ENCODE measurements around the gene KANK4. TPM values are rescaled to one million over a fixed set of nuclear protein-coding genes. Genes with fewer than 3 reads are reported as not detected.

KANK4 gene
- total and polyA plus RNA-seq, 2 of the 8 experiments (the other 6 are each of a cell fraction or from before 2014, with no cell fraction given), result 0.22 to 0.26 TPM

- H3K79me2 ChIP-seq (ENCODE audit: control insufficient read depth in 1 of 2, insufficient read depth in 2 of 2, low read length in 2 of 2), result no peaks in the 10 kb centered on the region
- whole genome bisulfite sequencing, 2 experiments (ENCODE audit: extremely low coverage in 1 of 2, insufficient coverage in 1 of 2, insufficient read length in 1 of 2, insufficient replicate concordance in 2 of 2, low coverage in 1 of 2, low lambda C conversion rate in 2 of 2, missing lambda C conversion rate in 1 of 2), result 89% methylated on average over 11 of the region's 11 CpGs; no CpG with 5 or more reads in 1 of the 2 experiments
- no peak overlapping the region for H2BK5ac ChIP-seq (ENCODE audit: low read depth, low read length)
- H2BK12ac ChIP-seq (ENCODE audit: low read depth, low read length), result no peak overlapping the region
- no peak overlapping the region for H3K18ac ChIP-seq (ENCODE audit: extremely low read depth, low read length)
- ChIA-PET POLR2A (ENCODE audit: partially characterized antibody) (no interaction called here), CTCF (ENCODE audit: partially characterized antibody) (interaction anchor here (0.9 kb wide), 1 partner anchor 187 kb away, joined by 3 read pairs; no protein-coding TSS in a partner anchor)
- no peak overlapping the region for H3K27ac ChIP-seq (ENCODE audit: low read depth, low read length)
- no peak overlapping the region for H2BK20ac ChIP-seq (ENCODE audit: low read length)
- H4K91ac ChIP-seq (replicated peaks; ENCODE audit: insufficient read length, low read length), result no peak overlapping the region
- DNase-seq (ENCODE audit: low read depth in 1 of 2, low spot score in 2 of 2), result no peak
- H3K9me3 ChIP-seq (ENCODE audit: insufficient read depth in 2 of 2, low read depth in 1 of 2, low read length in 1 of 2), result peaks cover 4 to 5% of the 10 kb centered on the region in 2 experiments; a peak in 2 of 4 replicates
- H2BK15ac ChIP-seq (ENCODE audit: low read length), result no peak overlapping the region
- no peak overlapping the region for H3K4me3 ChIP-seq (ENCODE audit: extremely low read depth in 1 of 4, insufficient read depth in 2 of 4, low read depth in 3 of 4, low read length in 4 of 4)
- no peak overlapping the region for H3K23ac ChIP-seq (ENCODE audit: insufficient read length)
- H2AK5ac ChIP-seq (ENCODE audit: low read depth, low read length), result no peak overlapping the region
- no peak overlapping the region for H3K4ac ChIP-seq (replicated peaks; ENCODE audit: insufficient read length, low read depth, low read length)
- H3K36me3 ChIP-seq (ENCODE audit: control insufficient read depth in 2 of 4, insufficient read depth in 4 of 4, low read length in 3 of 4), result no peaks in the 10 kb centered on the region
- H3K27me3 ChIP-seq (replicated peaks in 1 of 4; ENCODE audit: control insufficient read depth in 3 of 4, extremely low read depth in 1 of 4, insufficient read depth in 3 of 4, low read length in 3 of 4), result no peaks in the 10 kb centered on the region
- H2BK120ac ChIP-seq (replicated peaks; ENCODE audit: low read depth, low read length), result no peak overlapping the region
- no peaks in the 10 kb centered on the region for H3K23me2 ChIP-seq (ENCODE audit: low read depth, low read length)
- no peaks in the 10 kb centered on the region for H3K79me1 ChIP-seq (ENCODE audit: low read depth, low read length)
- no peak overlapping the region for H3K4me2 ChIP-seq (ENCODE audit: insufficient read depth in 1 of 2, low read depth in 2 of 2, low read length in 2 of 2)
- H3K56ac ChIP-seq (replicated peaks; ENCODE audit: insufficient read length, low read depth, low read length), result no peak overlapping the region
- no peak overlapping the region for H4K8ac ChIP-seq (ENCODE audit: extremely low read depth, insufficient read depth, low read length)
- no peaks in the 10 kb centered on the region for H4K20me1 ChIP-seq (replicated peaks in 1 of 2; ENCODE audit: control insufficient read depth in 1 of 2, insufficient read depth in 2 of 2, low read length in 2 of 2)
- H3K4me1 ChIP-seq (replicated peaks in 1 of 4; ENCODE audit: control insufficient read depth in 3 of 4, insufficient read depth in 4 of 4, low read length in 3 of 4), result no peaks in the 10 kb centered on the region
- H3K9ac ChIP-seq (replicated peaks in 1 of 4; ENCODE audit: extremely low read depth in 1 of 4, low read depth in 3 of 4, low read length in 3 of 4), result no peak overlapping the region
- no peak overlapping the region for H2AFZ ChIP-seq (ENCODE audit: low read length)
- FAIRE-seq, result no peak
- H4K5ac ChIP-seq (ENCODE audit: insufficient read length, low read depth, low read length), result no peak overlapping the region
- no peak overlapping the region for H3K14ac ChIP-seq (ENCODE audit: insufficient read length)
- TF ChIP-seq HDAC6 (IDR thresholded peaks at IDR 0.05; ENCODE audit: low read depth, low read length), result no peak
- TF ChIP-seq SIRT6 (IDR thresholded peaks at IDR 0.05; ENCODE audit: low read length), result no peak
- TF ChIP-seq BRCA1 (IDR thresholded peaks at IDR 0.05; ENCODE audit: low read depth, low read length), result no peak
- TF ChIP-seq FOSL1 (IDR thresholded peaks at IDR 0.05; ENCODE audit: insufficient read depth, low read depth, low read length), result no peak
- no peak for TF ChIP-seq RNF2 (IDR thresholded peaks at IDR 0.05; ENCODE audit: borderline replicate concordance, low read depth, low read length, missing control alignments, poor library complexity, severe bottlenecking)
- no peak for TF ChIP-seq SIX5 (IDR thresholded peaks at IDR 0.05; ENCODE audit: low read depth, low read length)
- TF ChIP-seq TAF1 (IDR thresholded peaks at IDR 0.05; ENCODE audit: low read depth, low read length), result no peak
- TF ChIP-seq E2F6 (IDR thresholded peaks at IDR 0.05), result no peak
- TF ChIP-seq RAD21 (IDR thresholded peaks at IDR 0.05 in 1 of 2, conservative IDR thresholded peaks at IDR 0.05 in 1 of 2; ENCODE audit: low read depth in 2 of 2, low read length in 2 of 2), result no peak
- no peak for TF ChIP-seq MAFK (IDR thresholded peaks at IDR 0.05; ENCODE audit: low read depth, low read length)
These were observed 43.1 kb upstream of the KANK4 start for GRCh38 chr1:62362061-62362917.

Measured in H1 (cell line).